RWPE1 (cell line): ENCODE results near the gene ASB17.

Experiments used
- CTCF ChIA-PET: fragments of 350-600 bp; sonication (Branson Sonifier 250); formaldehyde crosslinking; extraction: SDS; loops from one replicate; lab custom pipeline; 2021; lab: Yijun Ruan, JAX
- POLR2A ChIA-PET: fragments of 400-600 bp; formaldehyde crosslinking; extraction: SDS; loops from one replicate; lab custom pipeline; 2020; ENCODE audit warnings: antibody characterized with exemption; ENCODE audit not compliant: low non-redundant PET; lab: Yijun Ruan, JAX
- DNase-seq: peaks from one replicate; pipeline ENCODE4 v3.0.0; 2012; ENCODE audit warnings: low spot score
- H3K27ac ChIP-seq: fragments of 450-650 bp; 2 replicates; pipeline ENCODE4 v1.5.1; 2017
- TF ChIP-seq, protein P1 (sequence below): fragments of 450-650 bp; conservative IDR thresholded peaks from 2 replicates; pipeline ENCODE4 v1.5.1; 2017; ENCODE audit warnings: low read depth, mild to moderate bottlenecking

Gene ASB17

DNA sequence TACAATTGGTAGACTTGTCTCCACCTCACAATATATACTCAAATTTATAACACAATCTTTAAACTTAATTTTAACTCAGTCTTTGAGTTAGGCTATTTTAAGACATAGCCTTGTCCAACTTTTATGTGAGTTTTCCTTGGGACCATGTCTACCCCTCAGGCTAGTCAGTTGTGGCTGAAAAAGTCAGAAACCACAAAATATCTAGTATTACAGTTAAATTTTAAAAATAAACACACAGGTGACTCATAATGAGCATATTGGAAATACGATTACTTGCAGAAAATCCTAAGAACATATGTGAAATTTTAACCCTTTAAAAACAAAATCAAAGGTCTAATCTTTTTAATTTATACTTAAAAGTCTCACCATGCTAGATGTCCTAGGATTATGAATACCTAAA lies 4.8 kb upstream of the ASB17 start:
- TF ChIP-seq, protein P1, sequence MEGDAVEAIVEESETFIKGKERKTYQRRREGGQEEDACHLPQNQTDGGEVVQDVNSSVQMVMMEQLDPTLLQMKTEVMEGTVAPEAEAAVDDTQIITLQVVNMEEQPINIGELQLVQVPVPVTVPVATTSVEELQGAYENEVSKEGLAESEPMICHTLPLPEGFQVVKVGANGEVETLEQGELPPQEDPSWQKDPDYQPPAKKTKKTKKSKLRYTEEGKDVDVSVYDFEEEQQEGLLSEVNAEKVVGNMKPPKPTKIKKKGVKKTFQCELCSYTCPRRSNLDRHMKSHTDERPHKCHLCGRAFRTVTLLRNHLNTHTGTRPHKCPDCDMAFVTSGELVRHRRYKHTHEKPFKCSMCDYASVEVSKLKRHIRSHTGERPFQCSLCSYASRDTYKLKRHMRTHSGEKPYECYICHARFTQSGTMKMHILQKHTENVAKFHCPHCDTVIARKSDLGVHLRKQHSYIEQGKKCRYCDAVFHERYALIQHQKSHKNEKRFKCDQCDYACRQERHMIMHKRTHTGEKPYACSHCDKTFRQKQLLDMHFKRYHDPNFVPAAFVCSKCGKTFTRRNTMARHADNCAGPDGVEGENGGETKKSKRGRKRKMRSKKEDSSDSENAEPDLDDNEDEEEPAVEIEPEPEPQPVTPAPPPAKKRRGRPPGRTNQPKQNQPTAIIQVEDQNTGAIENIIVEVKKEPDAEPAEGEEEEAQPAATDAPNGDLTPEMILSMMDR, result no peak
- CTCF ChIA-PET, result no interaction called here
- no peak for DNase-seq

DNA sequence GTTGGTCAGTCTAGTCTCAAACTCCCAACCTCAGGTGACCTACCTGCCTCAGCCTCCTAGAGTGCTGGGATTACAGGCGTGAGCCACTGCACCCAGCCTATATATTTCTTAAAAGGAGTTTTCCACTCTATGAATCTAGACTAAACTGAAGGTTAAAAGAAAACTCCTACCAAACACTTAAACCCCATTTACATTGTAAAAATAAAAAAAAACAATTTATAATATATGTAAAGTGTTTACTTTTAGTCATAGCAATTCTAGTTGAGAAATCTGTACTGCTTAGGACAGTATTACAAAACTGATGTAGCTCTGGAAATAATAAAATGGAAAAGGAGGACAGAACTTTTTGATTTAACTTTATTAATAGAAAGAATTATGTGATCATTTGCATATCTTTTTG lies 9.5 kb downstream of the ASB17 start:
- no peak for DNase-seq
- CTCF ChIA-PET, result interaction anchor here (0.9 kb wide), 1 partner anchor 14 kb away, joined by 4 read pairs; no protein-coding TSS in a partner anchor
- POLR2A ChIA-PET, result no interaction called here
- no peak overlapping the region for H3K27ac ChIP-seq
- TF ChIP-seq, protein P1, result no peak

More for the DNA sequence above, 4.8 kb upstream of the ASB17 start:
- no peak overlapping the region for H3K27ac ChIP-seq
- POLR2A ChIA-PET, result no interaction called here

DNA sequence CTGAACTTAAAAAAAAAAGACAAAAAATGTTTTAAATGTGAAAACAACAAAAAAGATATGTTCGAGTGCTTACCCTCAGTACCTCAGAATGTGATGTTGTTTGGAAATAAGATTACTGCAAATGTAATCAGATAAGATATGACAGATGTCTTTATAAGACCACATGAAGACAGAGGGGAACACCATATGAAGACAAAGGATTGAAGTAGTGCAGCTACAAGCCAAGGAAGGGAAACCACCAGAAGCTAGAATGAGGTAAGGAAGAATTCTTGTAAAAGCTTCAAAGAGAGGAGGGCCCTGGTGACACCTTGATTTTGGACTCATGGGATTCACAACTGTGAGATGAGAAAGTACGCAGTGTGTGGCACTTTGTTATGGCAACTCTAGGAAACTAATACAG lies 15.4 kb downstream of the ASB17 start:
- CTCF ChIA-PET, result no interaction called here
- TF ChIP-seq, protein P1, result no peak
- POLR2A ChIA-PET, result no interaction called here

DNA sequence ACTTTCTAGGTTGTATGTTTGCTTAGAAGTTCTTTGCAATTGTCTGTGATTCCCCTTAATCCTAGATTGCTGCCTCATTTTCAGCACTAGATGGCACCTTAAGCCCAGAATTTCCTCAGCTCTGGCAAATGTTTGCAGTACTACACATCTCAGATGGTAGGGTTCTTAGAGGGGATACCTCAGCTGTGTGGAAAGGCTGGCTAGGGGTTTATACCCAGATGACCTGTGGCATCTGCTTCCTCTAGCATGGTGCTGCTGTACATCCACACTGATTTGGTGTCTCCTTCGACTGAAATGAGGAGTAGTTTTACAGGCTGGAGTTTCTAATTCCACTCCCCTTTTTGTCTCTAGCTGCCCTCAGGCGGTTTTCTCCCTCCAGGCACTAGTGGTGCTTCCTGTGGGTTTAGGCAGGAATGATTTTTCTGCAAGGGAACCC lies 23.5 kb downstream of the ASB17 start:
- TF ChIP-seq, protein P1, result peak; percentile 42
- DNase-seq, result peak; percentile 17
- ChIA-PET CTCF (interaction anchor here (0.6 to 1.2 kb wide), 11 partner anchors 10 to 1731 kb away, joined by 3 to 8 read pairs (median 3); no protein-coding TSS in a partner anchor), POLR2A (no interaction called here)
- H3K27ac ChIP-seq, result no peak overlapping the region

More for the DNA sequence above, 15.4 kb downstream of the ASB17 start:
- no peak overlapping the region for H3K27ac ChIP-seq
- no peak for DNase-seq

DNA sequence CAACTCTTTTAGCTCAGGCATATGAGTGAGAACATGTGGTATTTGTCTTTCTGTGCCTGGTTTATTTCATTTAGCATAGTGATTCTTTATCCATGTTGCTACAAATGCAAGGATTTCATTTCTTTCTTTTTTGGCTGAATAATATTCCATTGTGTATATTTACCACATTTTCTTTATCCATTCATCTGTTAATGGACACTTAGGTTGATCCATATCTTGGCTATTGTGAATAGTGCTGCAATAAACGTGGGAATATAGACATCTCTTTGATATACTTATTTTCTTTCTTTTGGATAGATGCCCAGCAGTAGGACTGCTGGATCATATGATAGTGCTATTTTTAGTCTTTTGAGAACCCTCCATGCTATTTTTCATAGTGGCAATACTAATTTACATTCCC lies 30.8 kb downstream of the ASB17 start:
- CTCF ChIA-PET, result interaction anchor here (0.7 kb wide), 1 partner anchor 1612 kb away, joined by 3 read pairs; no protein-coding TSS in a partner anchor
- DNase-seq, result no peak
- POLR2A ChIA-PET, result no interaction called here
- no peak overlapping the region for H3K27ac ChIP-seq
- TF ChIP-seq, protein P1, result no peak

DNA sequence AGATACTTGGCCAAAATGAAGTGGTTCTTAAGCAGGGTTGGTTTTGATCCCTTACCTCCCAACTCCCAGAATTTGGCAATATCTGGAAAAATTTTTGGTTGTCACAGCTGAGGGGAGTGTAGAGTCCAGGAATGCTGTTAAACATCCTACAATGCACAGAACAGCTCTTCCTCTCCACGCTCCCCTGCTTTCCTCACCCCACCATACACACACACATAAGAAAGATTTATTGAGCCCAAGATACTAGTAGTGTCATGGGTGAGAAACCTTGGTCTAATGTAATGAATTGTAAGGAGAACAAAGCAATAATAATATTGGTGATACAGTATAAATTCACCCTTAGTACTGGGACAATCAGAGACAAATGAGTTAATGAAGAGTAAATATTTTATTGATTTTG lies 47.8 kb downstream of the ASB17 start:
- POLR2A ChIA-PET, result no interaction called here
- TF ChIP-seq, protein P1, result no peak
- DNase-seq, result no peak
- H3K27ac ChIP-seq, result no peak overlapping the region
- CTCF ChIA-PET, result interaction anchor here (0.6 to 0.7 kb wide), 2 partner anchors 35 to 643 kb away, joined by 3 to 5 read pairs; no protein-coding TSS in a partner anchor
